HEK293 (cell line): ENCODE data around the gene SLF2.

Experiments used
- MZF1 ChIP-seq: fragments of 450-650 bp; formaldehyde crosslinking; IDR thresholded peaks from 2 replicates; pipeline ENCODE4 v1.5.1; 2017; ENCODE audit warnings: missing biosample characterization, missing genetic modification characterization, borderline replicate concordance
- WT1 ChIP-seq: fragments of 450-650 bp; formaldehyde crosslinking; IDR thresholded peaks from 2 replicates; pipeline ENCODE4 v1.5.1; 2016; ENCODE audit warnings: missing biosample characterization, missing genetic modification characterization
- ZFP69B ChIP-seq: fragments of 450-650 bp; formaldehyde crosslinking; IDR thresholded peaks from 2 replicates; pipeline ENCODE4 v1.5.1; 2016; ENCODE audit warnings: missing biosample characterization, missing genetic modification characterization
- ZNF112 ChIP-seq: fragments of 450-650 bp; formaldehyde crosslinking; IDR thresholded peaks from 2 replicates; pipeline ENCODE4 v1.5.0; 2017; ENCODE audit warnings: missing biosample characterization, missing genetic modification characterization
- ZNF132 ChIP-seq: fragments of 450-650 bp; formaldehyde crosslinking; IDR thresholded peaks from 2 replicates; pipeline ENCODE4 v1.5.1; 2017; ENCODE audit warnings: missing biosample characterization, missing genetic modification characterization, borderline replicate concordance
- ZNF155 ChIP-seq: fragments of 450-650 bp; formaldehyde crosslinking; IDR thresholded peaks from 2 replicates; pipeline ENCODE4 v1.5.1; 2016; ENCODE audit warnings: missing biosample characterization, missing genetic modification characterization
- ZNF157 ChIP-seq: fragments of 450-650 bp; formaldehyde crosslinking; IDR thresholded peaks from 2 replicates; pipeline ENCODE4 v1.5.1; 2016; ENCODE audit warnings: missing biosample characterization, missing genetic modification characterization
- ZNF23 ChIP-seq: fragments of 450-650 bp; formaldehyde crosslinking; IDR thresholded peaks from 2 replicates; pipeline ENCODE4 v1.5.1; 2016; ENCODE audit warnings: missing biosample characterization, missing genetic modification characterization, borderline replicate concordance
- ZNF266 ChIP-seq: fragments of 450-650 bp; formaldehyde crosslinking; IDR thresholded peaks from 2 replicates; pipeline ENCODE4 v1.5.1; 2016; ENCODE audit warnings: missing biosample characterization, missing genetic modification characterization, low read depth
- ZNF354C ChIP-seq: fragments of 450-650 bp; formaldehyde crosslinking; IDR thresholded peaks from 2 replicates; pipeline ENCODE4 v1.5.1; 2016; ENCODE audit warnings: missing biosample characterization, missing genetic modification characterization, low read depth, borderline replicate concordance
- ZNF366 ChIP-seq: fragments of 450-650 bp; formaldehyde crosslinking; conservative IDR thresholded peaks from 2 replicates; pipeline ENCODE4 v1.5.1; 2016; ENCODE audit warnings: missing biosample characterization, missing genetic modification characterization
- ZNF37A ChIP-seq: fragments of 450-650 bp; IDR thresholded peaks from 2 replicates; pipeline ENCODE4 v1.5.1; 2018; ENCODE audit warnings: missing biosample characterization, missing genetic modification characterization
- ZNF416 ChIP-seq: fragments of 450-650 bp; formaldehyde crosslinking; IDR thresholded peaks from 2 replicates; pipeline ENCODE4 v1.5.1; 2016; ENCODE audit warnings: missing biosample characterization, missing genetic modification characterization
- ZNF626 ChIP-seq: fragments of 450-650 bp; sonication (Bioruptor Pico); formaldehyde crosslinking; IDR thresholded peaks from 2 replicates; pipeline ENCODE4 v1.5.1; 2018; ENCODE audit warnings: missing biosample characterization, missing genetic modification characterization, inconsistent platforms
- ZNF791 ChIP-seq: fragments of 450-650 bp; formaldehyde crosslinking; IDR thresholded peaks from 2 replicates; pipeline ENCODE4 v1.5.1; 2016; ENCODE audit warnings: missing biosample characterization, missing genetic modification characterization
- ZSCAN30 ChIP-seq: fragments of 450-650 bp; IDR thresholded peaks from 2 replicates; pipeline ENCODE4 v1.5.1; 2018; ENCODE audit warnings: missing biosample characterization, mild to moderate bottlenecking, missing genetic modification characterization, moderate library complexity
- TF ChIP-seq, protein P1 (sequence below): fragments of 450-650 bp; formaldehyde crosslinking; IDR thresholded peaks from 2 replicates; pipeline ENCODE4 v1.5.1; 2017; ENCODE audit warnings: missing biosample characterization, missing genetic modification characterization
- TF ChIP-seq, protein P2 (sequence below): fragments of 450-650 bp; formaldehyde crosslinking; IDR thresholded peaks from 2 replicates; pipeline ENCODE4 v1.5.1; 2016; ENCODE audit warnings: missing biosample characterization, missing genetic modification characterization
- TF ChIP-seq, protein P3 (sequence below): fragments of 450-650 bp; formaldehyde crosslinking; IDR thresholded peaks from 2 replicates; pipeline ENCODE4 v1.5.1; 2016; ENCODE audit warnings: missing biosample characterization, missing genetic modification characterization
- TF ChIP-seq, protein P4 (sequence below): fragments of 450-650 bp; formaldehyde crosslinking; IDR thresholded peaks from 2 replicates; pipeline ENCODE4 v1.5.1; 2016; ENCODE audit warnings: missing biosample characterization, missing genetic modification characterization
- TF ChIP-seq, protein P5 (sequence below): fragments of 450-650 bp; formaldehyde crosslinking; IDR thresholded peaks from 2 replicates; pipeline ENCODE4 v1.5.1; 2016; ENCODE audit warnings: missing biosample characterization, missing genetic modification characterization, borderline replicate concordance
- TF ChIP-seq, protein P6 (sequence below): fragments of 450-650 bp; formaldehyde crosslinking; IDR thresholded peaks from 2 replicates; pipeline ENCODE4 v1.5.1; 2016; ENCODE audit warnings: missing biosample characterization, missing genetic modification characterization
- TF ChIP-seq, protein P7 (sequence below): fragments of 450-650 bp; formaldehyde crosslinking; IDR thresholded peaks from 2 replicates; pipeline ENCODE4 v1.5.1; 2016; ENCODE audit warnings: missing biosample characterization, missing genetic modification characterization

The SLF2 gene

DNA sequence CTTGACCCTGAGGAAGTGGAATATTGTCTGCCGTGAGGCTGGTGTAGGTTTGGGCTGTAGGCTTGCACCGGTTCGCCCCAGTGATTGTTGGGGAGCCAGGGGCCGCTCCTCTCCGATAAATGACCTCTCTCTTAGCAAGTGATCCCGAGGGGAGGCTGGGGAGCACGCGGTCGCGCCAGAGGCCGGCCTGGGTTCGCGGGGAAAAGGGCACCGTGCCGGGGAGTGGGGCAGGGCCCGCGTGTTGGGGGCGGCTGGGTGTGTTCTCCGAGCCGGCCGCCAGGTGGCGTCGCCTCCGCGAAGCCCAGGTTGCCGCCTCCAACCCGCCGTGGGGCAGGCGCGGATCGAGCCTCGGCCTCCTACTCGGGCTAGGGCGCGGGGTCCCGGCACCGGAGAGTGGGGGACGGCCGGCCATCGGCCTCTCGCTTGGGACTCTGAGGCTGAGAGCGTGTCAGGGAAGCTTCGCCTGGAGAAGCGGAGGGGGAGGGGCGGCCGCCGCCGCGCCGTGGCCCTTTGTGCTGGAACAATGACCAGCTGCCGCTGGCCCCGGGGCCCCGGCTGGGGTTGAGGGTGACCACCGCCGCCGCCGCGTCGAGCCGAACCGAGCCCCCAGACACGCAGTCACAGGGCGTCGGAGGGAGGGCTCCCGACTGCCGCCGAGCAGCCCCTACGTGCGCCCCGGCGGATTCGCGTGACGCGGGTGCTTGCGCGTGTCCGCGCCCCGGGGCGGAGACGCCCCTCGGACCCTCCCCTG, 86.4 kb downstream of the SLF2 start (continued):
- TF ChIP-seq ZNF354C (tag by site-specific recombination): no peak
- no peak for TF ChIP-seq ZNF266 (tag by site-specific recombination)
- no peak for TF ChIP-seq WT1
- no peak for TF ChIP-seq ZNF112 (tag by site-specific recombination)
- peak; percentile 66 for TF ChIP-seq ZFP69B (tag by site-specific recombination)
- TF ChIP-seq, protein P1, sequence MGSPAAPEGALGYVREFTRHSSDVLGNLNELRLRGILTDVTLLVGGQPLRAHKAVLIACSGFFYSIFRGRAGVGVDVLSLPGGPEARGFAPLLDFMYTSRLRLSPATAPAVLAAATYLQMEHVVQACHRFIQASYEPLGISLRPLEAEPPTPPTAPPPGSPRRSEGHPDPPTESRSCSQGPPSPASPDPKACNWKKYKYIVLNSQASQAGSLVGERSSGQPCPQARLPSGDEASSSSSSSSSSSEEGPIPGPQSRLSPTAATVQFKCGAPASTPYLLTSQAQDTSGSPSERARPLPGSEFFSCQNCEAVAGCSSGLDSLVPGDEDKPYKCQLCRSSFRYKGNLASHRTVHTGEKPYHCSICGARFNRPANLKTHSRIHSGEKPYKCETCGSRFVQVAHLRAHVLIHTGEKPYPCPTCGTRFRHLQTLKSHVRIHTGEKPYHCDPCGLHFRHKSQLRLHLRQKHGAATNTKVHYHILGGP (tag by site-specific recombination): no peak
- TF ChIP-seq, protein P2, sequence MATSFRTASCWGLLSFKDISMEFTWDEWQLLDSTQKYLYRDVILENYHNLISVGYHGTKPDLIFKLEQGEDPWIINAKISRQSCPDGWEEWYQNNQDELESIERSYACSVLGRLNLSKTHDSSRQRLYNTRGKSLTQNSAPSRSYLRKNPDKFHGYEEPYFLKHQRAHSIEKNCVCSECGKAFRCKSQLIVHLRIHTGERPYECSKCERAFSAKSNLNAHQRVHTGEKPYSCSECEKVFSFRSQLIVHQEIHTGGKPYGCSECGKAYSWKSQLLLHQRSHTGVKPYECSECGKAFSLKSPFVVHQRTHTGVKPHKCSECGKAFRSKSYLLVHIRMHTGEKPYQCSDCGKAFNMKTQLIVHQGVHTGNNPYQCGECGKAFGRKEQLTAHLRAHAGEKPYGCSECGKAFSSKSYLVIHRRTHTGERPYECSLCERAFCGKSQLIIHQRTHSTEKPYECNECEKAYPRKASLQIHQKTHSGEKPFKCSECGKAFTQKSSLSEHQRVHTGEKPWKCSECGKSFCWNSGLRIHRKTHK: no peak
- TF ChIP-seq, protein P3, sequence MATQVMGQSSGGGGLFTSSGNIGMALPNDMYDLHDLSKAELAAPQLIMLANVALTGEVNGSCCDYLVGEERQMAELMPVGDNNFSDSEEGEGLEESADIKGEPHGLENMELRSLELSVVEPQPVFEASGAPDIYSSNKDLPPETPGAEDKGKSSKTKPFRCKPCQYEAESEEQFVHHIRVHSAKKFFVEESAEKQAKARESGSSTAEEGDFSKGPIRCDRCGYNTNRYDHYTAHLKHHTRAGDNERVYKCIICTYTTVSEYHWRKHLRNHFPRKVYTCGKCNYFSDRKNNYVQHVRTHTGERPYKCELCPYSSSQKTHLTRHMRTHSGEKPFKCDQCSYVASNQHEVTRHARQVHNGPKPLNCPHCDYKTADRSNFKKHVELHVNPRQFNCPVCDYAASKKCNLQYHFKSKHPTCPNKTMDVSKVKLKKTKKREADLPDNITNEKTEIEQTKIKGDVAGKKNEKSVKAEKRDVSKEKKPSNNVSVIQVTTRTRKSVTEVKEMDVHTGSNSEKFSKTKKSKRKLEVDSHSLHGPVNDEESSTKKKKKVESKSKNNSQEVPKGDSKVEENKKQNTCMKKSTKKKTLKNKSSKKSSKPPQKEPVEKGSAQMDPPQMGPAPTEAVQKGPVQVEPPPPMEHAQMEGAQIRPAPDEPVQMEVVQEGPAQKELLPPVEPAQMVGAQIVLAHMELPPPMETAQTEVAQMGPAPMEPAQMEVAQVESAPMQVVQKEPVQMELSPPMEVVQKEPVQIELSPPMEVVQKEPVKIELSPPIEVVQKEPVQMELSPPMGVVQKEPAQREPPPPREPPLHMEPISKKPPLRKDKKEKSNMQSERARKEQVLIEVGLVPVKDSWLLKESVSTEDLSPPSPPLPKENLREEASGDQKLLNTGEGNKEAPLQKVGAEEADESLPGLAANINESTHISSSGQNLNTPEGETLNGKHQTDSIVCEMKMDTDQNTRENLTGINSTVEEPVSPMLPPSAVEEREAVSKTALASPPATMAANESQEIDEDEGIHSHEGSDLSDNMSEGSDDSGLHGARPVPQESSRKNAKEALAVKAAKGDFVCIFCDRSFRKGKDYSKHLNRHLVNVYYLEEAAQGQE: no peak
- TF ChIP-seq, protein P4, sequence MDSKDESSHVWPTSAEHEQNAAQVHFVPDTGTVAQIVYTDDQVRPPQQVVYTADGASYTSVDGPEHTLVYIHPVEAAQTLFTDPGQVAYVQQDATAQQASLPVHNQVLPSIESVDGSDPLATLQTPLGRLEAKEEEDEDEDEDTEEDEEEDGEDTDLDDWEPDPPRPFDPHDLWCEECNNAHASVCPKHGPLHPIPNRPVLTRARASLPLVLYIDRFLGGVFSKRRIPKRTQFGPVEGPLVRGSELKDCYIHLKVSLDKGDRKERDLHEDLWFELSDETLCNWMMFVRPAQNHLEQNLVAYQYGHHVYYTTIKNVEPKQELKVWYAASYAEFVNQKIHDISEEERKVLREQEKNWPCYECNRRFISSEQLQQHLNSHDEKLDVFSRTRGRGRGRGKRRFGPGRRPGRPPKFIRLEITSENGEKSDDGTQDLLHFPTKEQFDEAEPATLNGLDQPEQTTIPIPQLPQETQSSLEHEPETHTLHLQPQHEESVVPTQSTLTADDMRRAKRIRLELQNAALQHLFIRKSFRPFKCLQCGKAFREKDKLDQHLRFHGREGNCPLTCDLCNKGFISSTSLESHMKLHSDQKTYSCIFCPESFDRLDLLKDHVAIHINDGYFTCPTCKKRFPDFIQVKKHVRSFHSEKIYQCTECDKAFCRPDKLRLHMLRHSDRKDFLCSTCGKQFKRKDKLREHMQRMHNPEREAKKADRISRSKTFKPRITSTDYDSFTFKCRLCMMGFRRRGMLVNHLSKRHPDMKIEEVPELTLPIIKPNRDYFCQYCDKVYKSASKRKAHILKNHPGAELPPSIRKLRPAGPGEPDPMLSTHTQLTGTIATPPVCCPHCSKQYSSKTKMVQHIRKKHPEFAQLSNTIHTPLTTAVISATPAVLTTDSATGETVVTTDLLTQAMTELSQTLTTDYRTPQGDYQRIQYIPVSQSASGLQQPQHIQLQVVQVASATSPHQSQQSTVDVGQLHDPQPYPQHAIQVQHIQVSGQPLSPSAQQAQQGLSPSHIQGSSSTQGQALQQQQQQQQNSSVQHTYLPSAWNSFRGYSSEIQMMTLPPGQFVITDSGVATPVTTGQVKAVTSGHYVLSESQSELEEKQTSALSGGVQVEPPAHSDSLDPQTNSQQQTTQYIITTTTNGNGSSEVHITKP: 0 out of 2 replicates have a peak, but pooled peaks have one; percentile 5
- TF ChIP-seq, protein P5, sequence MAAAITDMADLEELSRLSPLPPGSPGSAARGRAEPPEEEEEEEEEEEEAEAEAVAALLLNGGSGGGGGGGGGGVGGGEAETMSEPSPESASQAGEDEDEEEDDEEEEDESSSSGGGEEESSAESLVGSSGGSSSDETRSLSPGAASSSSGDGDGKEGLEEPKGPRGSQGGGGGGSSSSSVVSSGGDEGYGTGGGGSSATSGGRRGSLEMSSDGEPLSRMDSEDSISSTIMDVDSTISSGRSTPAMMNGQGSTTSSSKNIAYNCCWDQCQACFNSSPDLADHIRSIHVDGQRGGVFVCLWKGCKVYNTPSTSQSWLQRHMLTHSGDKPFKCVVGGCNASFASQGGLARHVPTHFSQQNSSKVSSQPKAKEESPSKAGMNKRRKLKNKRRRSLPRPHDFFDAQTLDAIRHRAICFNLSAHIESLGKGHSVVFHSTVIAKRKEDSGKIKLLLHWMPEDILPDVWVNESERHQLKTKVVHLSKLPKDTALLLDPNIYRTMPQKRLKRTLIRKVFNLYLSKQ (tag by site-specific recombination): no peak
- TF ChIP-seq ZNF366 (tag by site-specific recombination): no peak
- TF ChIP-seq ZNF155 (tag by site-specific recombination): no peak
- no peak for TF ChIP-seq ZNF132 (tag by site-specific recombination)
- TF ChIP-seq ZNF791 (tag by site-specific recombination): no peak
- no peak for TF ChIP-seq ZNF157 (tag by site-specific recombination)
- TF ChIP-seq, protein P6, sequence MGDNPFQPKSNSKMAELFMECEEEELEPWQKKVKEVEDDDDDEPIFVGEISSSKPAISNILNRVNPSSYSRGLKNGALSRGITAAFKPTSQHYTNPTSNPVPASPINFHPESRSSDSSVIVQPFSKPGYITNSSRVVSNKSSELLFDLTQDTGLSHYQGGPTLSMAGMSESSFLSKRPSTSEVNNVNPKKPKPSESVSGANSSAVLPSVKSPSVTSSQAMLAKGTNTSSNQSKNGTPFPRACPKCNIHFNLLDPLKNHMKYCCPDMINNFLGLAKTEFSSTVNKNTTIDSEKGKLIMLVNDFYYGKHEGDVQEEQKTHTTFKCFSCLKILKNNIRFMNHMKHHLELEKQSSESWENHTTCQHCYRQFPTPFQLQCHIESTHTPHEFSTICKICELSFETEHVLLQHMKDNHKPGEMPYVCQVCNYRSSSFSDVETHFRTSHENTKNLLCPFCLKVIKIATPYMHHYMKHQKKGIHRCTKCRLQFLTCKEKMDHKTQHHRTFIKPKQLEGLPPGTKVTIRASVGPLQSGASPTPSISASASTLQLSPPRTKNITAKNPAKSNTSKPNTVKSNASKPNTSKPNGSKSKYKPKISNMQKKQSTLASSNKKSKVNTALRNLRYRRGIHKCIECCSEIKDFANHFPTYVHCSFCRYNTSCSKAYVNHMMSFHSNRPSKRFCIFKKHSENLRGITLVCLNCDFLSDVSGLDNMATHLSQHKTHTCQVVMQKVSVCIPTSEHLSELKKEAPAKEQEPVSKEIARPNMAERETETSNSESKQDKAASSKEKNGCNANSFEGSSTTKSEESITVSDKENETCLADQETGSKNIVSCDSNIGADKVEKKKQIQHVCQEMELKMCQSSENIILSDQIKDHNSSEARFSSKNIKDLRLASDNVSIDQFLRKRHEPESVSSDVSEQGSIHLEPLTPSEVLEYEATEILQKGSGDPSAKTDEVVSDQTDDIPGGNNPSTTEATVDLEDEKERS (tag by site-specific recombination): no peak
- no peak for TF ChIP-seq MZF1
- TF ChIP-seq ZNF23 (tag by site-specific recombination): no peak
- TF ChIP-seq, protein P7, sequence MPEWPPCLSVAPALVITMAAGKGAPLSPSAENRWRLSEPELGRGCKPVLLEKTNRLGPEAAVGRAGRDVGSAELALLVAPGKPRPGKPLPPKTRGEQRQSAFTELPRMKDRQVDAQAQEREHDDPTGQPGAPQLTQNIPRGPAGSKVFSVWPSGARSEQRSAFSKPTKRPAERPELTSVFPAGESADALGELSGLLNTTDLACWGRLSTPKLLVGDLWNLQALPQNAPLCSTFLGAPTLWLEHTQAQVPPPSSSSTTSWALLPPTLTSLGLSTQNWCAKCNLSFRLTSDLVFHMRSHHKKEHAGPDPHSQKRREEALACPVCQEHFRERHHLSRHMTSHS (tag by site-specific recombination): no peak
- no peak for TF ChIP-seq ZNF416 (tag by site-specific recombination)
- no peak for TF ChIP-seq ZNF626
- no peak for TF ChIP-seq ZNF37A (tag by site-specific recombination)
- TF ChIP-seq ZSCAN30: no peak; the same call in none of the 2 replicates
